ENCODE results near the gene ASB15. TPM values are rescaled to one million over a fixed set of nuclear protein-coding genes. Genes with fewer than 3 reads are reported as not detected.

The ASB15 gene
- total RNA-seq, 1 experiment from 2014 or later = not detected

DNA sequence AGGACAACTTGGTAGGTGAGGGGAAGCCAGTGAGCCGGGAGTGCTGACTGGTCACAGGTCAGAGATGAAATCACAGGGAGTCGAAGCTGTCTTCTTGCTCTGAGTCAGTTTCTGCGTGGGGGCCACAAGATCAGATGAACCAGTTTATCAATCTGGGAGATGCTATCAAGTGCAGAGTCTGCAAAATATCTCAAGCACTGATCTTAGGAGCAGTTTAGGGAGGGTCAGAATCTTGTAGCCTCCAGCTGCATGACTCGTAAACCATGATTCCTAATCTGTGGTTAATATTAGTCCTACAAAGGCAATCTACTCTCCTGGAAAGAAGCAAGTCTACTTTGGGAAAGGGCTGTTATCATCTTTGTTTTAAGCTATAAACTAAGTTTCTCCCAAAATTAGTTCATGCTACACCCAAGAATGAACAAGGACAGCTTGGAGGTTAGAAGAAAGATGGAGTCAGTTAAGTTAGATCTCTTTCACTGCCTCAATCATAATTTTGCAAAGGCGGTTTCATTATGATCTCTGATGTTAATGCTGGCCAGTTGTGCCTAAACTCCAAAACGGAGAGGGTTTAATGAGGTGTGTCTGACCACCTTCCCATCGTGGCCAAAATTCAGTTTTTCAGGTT lies 45.6 kb downstream of the ASB15 start:
- intact Hi-C loops (cut with micrococcal nuclease; ENCODE audit: unreplicated experiment) (no loop called here), in situ Hi-C loops (cut with HindIII; ENCODE audit: low pct_unique_long_range_greater_than_20kb, low sequenced_read_pairs) (no loop called here)
- BruUV-seq (replicated peaks) = no TSS peak
- TF ChIP-seq, protein P1, sequence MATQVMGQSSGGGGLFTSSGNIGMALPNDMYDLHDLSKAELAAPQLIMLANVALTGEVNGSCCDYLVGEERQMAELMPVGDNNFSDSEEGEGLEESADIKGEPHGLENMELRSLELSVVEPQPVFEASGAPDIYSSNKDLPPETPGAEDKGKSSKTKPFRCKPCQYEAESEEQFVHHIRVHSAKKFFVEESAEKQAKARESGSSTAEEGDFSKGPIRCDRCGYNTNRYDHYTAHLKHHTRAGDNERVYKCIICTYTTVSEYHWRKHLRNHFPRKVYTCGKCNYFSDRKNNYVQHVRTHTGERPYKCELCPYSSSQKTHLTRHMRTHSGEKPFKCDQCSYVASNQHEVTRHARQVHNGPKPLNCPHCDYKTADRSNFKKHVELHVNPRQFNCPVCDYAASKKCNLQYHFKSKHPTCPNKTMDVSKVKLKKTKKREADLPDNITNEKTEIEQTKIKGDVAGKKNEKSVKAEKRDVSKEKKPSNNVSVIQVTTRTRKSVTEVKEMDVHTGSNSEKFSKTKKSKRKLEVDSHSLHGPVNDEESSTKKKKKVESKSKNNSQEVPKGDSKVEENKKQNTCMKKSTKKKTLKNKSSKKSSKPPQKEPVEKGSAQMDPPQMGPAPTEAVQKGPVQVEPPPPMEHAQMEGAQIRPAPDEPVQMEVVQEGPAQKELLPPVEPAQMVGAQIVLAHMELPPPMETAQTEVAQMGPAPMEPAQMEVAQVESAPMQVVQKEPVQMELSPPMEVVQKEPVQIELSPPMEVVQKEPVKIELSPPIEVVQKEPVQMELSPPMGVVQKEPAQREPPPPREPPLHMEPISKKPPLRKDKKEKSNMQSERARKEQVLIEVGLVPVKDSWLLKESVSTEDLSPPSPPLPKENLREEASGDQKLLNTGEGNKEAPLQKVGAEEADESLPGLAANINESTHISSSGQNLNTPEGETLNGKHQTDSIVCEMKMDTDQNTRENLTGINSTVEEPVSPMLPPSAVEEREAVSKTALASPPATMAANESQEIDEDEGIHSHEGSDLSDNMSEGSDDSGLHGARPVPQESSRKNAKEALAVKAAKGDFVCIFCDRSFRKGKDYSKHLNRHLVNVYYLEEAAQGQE (IDR thresholded peaks at IDR 0.05; ENCODE audit: insufficient read depth in 1 of 2, low read depth in 2 of 2, low read length in 1 of 2) = no peak
- no peak for TF ChIP-seq SIN3A (IDR thresholded peaks at IDR 0.05; ENCODE audit: borderline replicate concordance, insufficient read depth, low read depth, low read length)
- Histone ChIP-seq H3K4me1 (ENCODE audit: control insufficient read depth, insufficient read depth, low read length) (no peaks in the 10 kb centered on the region), H3K4me3 (ENCODE audit: low read depth in 2 of 2, low read length in 2 of 2) (no peak overlapping the region), H3K27ac (ENCODE audit: low read length) (no peak overlapping the region), H3K36me3 (ENCODE audit: control insufficient read depth, insufficient read depth, low read length) (no peaks in the 10 kb centered on the region), H3K9me3 (ENCODE audit: control insufficient read depth, insufficient read depth, low read depth, low read length) (no peaks in the 10 kb centered on the region), H3K27me3 (ENCODE audit: control insufficient read depth, insufficient read depth, low read length) (peaks cover 22% of the 10 kb centered on the region)
- POLR2A ChIA-PET = no interaction called here
- CTCF ChIA-PET = no interaction called here
- ATAC-seq (no peak), DNase-seq (ENCODE audit: low read depth, low spot score) (no peak)

DNA sequence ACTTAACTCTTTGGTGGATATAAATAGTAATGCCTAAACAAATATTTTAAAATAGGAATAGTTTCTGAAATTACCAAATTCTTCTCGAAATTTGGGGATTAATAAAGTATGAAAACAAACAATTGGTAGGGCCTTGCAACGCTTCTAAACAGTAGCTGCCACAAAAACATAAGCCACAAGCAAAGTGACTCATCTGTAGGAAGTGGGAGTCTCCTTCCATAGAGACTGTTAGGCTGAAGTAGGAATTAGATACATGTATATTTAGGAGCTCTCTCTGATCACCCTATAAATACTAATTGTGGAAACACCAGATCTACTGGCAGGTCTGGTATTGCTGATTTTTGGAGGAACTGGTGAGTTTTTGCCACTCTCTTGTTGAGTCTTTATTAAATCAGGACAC lies 48.3 kb downstream of the ASB15 start:
- H3K9me3 ChIP-seq (ENCODE audit: control insufficient read depth, insufficient read depth, low read depth, low read length) = no peaks in the 10 kb centered on the region
- peaks cover 3% of the 10 kb centered on the region; the same call in 1 of the 2 replicates for H3K27me3 ChIP-seq (ENCODE audit: control insufficient read depth, insufficient read depth, low read length)
- BruUV-seq (replicated peaks) = no TSS peak
- intact Hi-C loops (cut with micrococcal nuclease; ENCODE audit: unreplicated experiment) (no loop called here), in situ Hi-C loops (cut with HindIII; ENCODE audit: low pct_unique_long_range_greater_than_20kb, low sequenced_read_pairs) (no loop called here)
- H3K4me1 ChIP-seq (ENCODE audit: control insufficient read depth, insufficient read depth, low read length) = no peaks in the 10 kb centered on the region
- ATAC-seq (no peak), DNase-seq (ENCODE audit: low read depth, low spot score) (no peak)
- ChIA-PET CTCF (no interaction called here), POLR2A (no interaction called here)
- no peak overlapping the region for H3K4me3 ChIP-seq (ENCODE audit: low read depth in 2 of 2, low read length in 2 of 2)
- TF ChIP-seq, protein P1 (IDR thresholded peaks at IDR 0.05; ENCODE audit: insufficient read depth in 1 of 2, low read depth in 2 of 2, low read length in 1 of 2) = no peak
- TF ChIP-seq TCF7L2 (IDR thresholded peaks at IDR 0.05; ENCODE audit: low read depth, low read length) (no peak), POLR2AphosphoS5 (IDR thresholded peaks at IDR 0.05; ENCODE audit: low read depth, low read length) (no peak), SIN3A (IDR thresholded peaks at IDR 0.05; ENCODE audit: borderline replicate concordance, insufficient read depth, low read depth, low read length) (no peak)
- TF ChIP-seq, protein P2, sequence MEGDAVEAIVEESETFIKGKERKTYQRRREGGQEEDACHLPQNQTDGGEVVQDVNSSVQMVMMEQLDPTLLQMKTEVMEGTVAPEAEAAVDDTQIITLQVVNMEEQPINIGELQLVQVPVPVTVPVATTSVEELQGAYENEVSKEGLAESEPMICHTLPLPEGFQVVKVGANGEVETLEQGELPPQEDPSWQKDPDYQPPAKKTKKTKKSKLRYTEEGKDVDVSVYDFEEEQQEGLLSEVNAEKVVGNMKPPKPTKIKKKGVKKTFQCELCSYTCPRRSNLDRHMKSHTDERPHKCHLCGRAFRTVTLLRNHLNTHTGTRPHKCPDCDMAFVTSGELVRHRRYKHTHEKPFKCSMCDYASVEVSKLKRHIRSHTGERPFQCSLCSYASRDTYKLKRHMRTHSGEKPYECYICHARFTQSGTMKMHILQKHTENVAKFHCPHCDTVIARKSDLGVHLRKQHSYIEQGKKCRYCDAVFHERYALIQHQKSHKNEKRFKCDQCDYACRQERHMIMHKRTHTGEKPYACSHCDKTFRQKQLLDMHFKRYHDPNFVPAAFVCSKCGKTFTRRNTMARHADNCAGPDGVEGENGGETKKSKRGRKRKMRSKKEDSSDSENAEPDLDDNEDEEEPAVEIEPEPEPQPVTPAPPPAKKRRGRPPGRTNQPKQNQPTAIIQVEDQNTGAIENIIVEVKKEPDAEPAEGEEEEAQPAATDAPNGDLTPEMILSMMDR (IDR thresholded peaks at IDR 0.05) = no peak
- H3K36me3 ChIP-seq (ENCODE audit: control insufficient read depth, insufficient read depth, low read length) = no peaks in the 10 kb centered on the region
- H3K27ac ChIP-seq (ENCODE audit: low read length) = no peak overlapping the region

All from Panc1 (cell line).